ENCODE data around the gene HBG2.
"Not testable (repeated sequence)": the region's sequence is repeated elsewhere in the genome, so short reads cannot be mapped to it uniquely, and the experiment has no call there.

HBG2 gene

DNA sequence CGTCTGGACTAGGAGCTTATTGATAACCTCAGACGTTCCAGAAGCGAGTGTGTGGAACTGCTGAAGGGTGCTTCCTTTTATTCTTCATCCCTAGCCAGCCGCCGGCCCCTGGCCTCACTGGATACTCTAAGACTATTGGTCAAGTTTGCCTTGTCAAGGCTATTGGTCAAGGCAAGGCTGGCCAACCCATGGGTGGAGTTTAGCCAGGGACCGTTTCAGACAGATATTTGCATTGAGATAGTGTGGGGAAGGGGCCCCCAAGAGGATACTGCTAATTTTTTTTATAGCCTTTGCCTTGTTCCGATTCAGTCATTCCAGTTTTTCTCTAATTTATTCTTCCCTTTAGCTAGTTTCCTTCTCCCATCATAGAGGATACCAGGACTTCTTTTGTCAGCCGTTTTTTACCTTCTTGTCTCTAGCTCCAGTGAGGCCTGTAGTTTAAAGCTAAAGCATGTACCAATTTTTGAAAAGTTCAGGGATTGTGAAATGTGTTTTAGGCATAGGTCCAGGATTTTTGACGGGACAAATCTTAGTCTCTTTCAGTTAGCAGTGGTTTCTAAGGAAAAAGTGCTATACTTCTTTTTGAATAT, 4.7 kb downstream of the HBG2 start, which contains the start of gene HBG1:
HBG1 (minus strand) TSS at position 51 of the 590 bp plus-strand sequence. CDS start 53 bp downstream, outside the sequence.
- peaks cover 18% of the 10 kb centered on the region for H3K27me3 ChIP-seq (ENCODE audit: insufficient read depth, low read length)
- not testable (repeated sequence) for H3K79me2 ChIP-seq (ENCODE audit: control insufficient read depth, insufficient read depth, low read length, unreplicated experiment)

DNA sequence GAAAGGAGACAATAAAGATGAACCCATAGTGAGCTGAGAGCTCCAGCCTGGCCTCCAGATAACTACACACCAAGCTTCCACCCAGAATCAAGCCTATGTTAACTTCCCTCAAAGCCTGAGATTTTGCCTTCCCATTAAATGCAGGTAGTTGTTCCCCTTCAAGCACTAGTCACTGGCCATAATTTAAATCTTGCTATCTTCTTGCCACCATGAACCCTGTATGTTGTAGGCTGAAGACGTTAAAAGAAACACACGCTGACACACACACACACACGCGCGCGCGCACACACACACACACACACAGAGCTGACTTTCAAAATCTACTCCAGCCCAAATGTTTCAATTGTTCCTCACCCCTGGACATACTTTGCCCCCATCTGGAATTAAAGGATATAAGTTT, 6.1 kb downstream of the HBG2 start:
- not testable (repeated sequence) for H3K27ac ChIP-seq (ENCODE audit: low read depth, low read length); H3K4me1 ChIP-seq (ENCODE audit: control insufficient read depth, insufficient read depth, low read length, unreplicated experiment); H3K36me3 ChIP-seq (ENCODE audit: insufficient read depth, low read length); H3K79me2 ChIP-seq (ENCODE audit: control insufficient read depth, insufficient read depth, low read length, unreplicated experiment); H2AFZ ChIP-seq (ENCODE audit: low read length, unreplicated experiment); H3K4me3 ChIP-seq (ENCODE audit: low read depth, low read length)
- peaks cover 18% of the 10 kb centered on the region for H3K27me3 ChIP-seq (ENCODE audit: insufficient read depth, low read length)

More for the DNA sequence above, 4.7 kb downstream of the HBG2 start, which contains the start of gene HBG1:
- H3K27ac ChIP-seq (ENCODE audit: low read depth, low read length); H3K36me3 ChIP-seq (ENCODE audit: insufficient read depth, low read length); H3K4me1 ChIP-seq (ENCODE audit: control insufficient read depth, insufficient read depth, low read length, unreplicated experiment); H3K4me3 ChIP-seq (ENCODE audit: low read depth, low read length); H2AFZ ChIP-seq (ENCODE audit: low read length, unreplicated experiment): not testable (repeated sequence)

DNA sequence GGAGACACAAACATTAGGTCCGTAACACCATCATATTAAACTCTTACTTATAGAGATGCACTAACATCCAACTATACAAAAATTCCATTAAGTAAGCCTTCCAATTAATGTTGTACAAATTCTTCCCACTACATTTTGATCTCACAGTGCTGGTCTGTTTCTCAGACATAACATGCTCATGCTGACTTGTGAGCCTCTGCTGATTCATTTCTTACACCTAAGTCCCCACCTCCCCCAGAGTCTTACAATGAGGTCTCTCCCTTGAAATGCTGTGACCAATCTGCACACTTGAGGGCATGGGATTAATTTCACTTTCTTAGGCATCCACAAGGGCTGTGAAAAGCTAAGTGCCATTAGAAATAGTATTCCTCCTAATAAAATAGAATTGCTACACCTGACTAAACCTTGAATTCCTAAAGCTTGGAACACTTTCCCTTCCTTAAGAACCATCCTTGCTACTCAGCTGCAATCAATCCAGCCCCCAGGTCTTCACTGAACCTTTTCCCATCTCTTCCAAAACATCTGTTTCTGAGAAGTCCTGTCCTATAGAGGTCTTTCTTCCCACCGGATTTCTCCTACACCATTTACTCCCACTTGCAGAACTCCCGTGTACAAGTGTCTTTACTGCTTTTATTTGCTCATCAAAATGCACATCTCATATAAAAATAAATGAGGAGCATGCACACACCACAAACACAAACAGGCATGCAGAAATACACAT, 6.9 kb downstream of the HBG2 start:
- Histone ChIP-seq H3K4me3 (ENCODE audit: low read depth, low read length) (no peak overlapping the region), H3K27ac (ENCODE audit: low read depth, low read length) (no peak overlapping the region), H3K4me1 (ENCODE audit: control insufficient read depth, insufficient read depth, low read length, unreplicated experiment) (no peaks in the 10 kb centered on the region), H3K36me3 (ENCODE audit: insufficient read depth, low read length) (no peaks in the 10 kb centered on the region), H2AFZ (ENCODE audit: low read length, unreplicated experiment) (no peak overlapping the region), H3K79me2 (ENCODE audit: control insufficient read depth, insufficient read depth, low read length, unreplicated experiment) (no peaks in the 10 kb centered on the region), H3K27me3 (ENCODE audit: insufficient read depth, low read length) (peaks cover 14% of the 10 kb centered on the region)

DNA sequence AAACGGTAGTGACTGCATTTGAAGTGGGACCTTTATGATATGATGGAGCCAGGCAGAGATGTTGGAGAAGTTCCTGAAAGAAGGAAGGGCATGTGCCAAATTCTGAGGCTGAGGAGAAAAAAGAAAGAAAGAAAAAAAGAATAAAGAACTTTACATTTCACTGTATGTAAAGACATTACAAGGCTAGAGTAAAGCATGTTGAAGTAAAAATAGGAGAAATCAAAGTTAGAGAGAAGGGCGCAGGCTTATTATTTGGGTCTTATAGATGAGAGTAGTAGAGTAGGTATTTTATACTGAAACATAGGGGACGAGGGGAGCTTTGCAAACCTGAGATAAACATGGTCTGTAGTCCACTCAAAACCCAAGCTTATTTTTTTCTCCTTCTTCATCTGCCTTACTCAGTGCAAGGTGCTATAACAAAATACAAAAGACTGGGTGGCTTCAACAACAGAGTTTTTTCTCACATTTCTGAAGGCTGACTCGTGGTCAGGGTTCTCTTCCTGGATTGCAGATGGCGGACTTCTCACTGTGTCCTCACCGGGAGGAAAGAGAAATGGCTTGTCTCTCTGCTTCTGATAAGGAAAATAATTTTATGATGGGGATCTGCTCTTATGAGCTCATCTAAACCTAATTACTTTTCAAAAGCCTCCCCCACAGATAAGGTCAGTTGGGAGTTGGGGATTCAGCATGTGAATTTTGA, 7.7 kb downstream of the HBG2 start:
- H3K27ac ChIP-seq (ENCODE audit: low read depth, low read length): no peak overlapping the region
- H3K4me3 ChIP-seq (ENCODE audit: low read depth, low read length): no peak overlapping the region
- no peak overlapping the region for H2AFZ ChIP-seq (ENCODE audit: low read length, unreplicated experiment)
- H3K36me3 ChIP-seq (ENCODE audit: insufficient read depth, low read length): no peaks in the 10 kb centered on the region
- no peaks in the 10 kb centered on the region for H3K79me2 ChIP-seq (ENCODE audit: control insufficient read depth, insufficient read depth, low read length, unreplicated experiment)
- H3K27me3 ChIP-seq (ENCODE audit: insufficient read depth, low read length): peaks cover 10% of the 10 kb centered on the region
- no peaks in the 10 kb centered on the region for H3K4me1 ChIP-seq (ENCODE audit: control insufficient read depth, insufficient read depth, low read length, unreplicated experiment)

DNA sequence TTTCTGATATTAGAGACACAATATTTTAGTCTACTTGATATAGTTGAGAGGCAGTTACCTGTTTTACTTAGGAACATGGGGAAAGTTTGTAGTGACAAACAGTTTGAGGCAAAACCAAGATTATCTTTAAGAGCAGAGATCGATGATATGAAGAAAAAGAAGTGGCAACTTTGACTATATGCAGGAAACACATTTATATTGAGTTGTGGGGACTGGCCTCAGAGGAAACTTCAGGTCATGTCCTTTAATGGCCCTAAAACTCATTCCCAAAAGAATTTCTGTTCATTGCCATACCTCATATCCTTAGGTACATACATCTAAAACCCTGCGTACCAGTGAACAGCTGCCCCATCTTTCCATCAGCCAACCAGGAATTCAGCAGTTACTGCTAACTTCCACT, 9.4 kb downstream of the HBG2 start:
- no peaks in the 10 kb centered on the region for H3K79me2 ChIP-seq (ENCODE audit: control insufficient read depth, insufficient read depth, low read length, unreplicated experiment)
- no peaks in the 10 kb centered on the region for H3K4me1 ChIP-seq (ENCODE audit: control insufficient read depth, insufficient read depth, low read length, unreplicated experiment)
- no peak overlapping the region for H3K4me3 ChIP-seq (ENCODE audit: low read depth, low read length)
- no peaks in the 10 kb centered on the region for H3K36me3 ChIP-seq (ENCODE audit: insufficient read depth, low read length)
- no peak overlapping the region for H2AFZ ChIP-seq (ENCODE audit: low read length, unreplicated experiment)
- H3K27me3 ChIP-seq (ENCODE audit: insufficient read depth, low read length): 0 out of 2 replicates have a peak, but pooled peaks cover 3% of the 10 kb centered on the region
- H3K27ac ChIP-seq (ENCODE audit: low read depth, low read length): no peak overlapping the region

DNA sequence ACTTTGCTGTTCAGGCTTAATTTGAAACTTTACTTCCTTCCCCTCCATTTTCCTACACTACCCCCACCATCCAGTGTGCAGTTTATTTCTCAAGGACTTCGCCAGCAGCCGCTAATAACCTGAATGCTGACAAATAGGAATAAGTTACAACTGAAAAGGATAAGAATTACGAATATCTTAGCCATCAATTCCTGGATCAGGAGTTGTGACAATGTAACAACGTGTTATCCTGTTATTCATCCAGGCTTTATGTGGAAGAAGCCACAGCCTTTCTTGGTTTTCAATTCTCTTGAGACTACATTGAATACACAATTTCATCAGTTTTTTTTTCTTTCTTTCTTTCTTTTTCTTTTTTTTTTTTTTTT, 10.8 kb downstream of the HBG2 start:
- Histone ChIP-seq H3K36me3 (ENCODE audit: insufficient read depth, low read length) (no peaks in the 10 kb centered on the region), H2AFZ (ENCODE audit: low read length, unreplicated experiment) (no peak overlapping the region), H3K79me2 (ENCODE audit: control insufficient read depth, insufficient read depth, low read length, unreplicated experiment) (no peaks in the 10 kb centered on the region), H3K4me1 (ENCODE audit: control insufficient read depth, insufficient read depth, low read length, unreplicated experiment) (no peaks in the 10 kb centered on the region), H3K4me3 (ENCODE audit: low read depth, low read length) (no peak overlapping the region), H3K27ac (ENCODE audit: low read depth, low read length) (no peak overlapping the region), H3K27me3 (ENCODE audit: insufficient read depth, low read length) (0 out of 2 replicates have a peak, but pooled peaks cover 3% of the 10 kb centered on the region)

DNA sequence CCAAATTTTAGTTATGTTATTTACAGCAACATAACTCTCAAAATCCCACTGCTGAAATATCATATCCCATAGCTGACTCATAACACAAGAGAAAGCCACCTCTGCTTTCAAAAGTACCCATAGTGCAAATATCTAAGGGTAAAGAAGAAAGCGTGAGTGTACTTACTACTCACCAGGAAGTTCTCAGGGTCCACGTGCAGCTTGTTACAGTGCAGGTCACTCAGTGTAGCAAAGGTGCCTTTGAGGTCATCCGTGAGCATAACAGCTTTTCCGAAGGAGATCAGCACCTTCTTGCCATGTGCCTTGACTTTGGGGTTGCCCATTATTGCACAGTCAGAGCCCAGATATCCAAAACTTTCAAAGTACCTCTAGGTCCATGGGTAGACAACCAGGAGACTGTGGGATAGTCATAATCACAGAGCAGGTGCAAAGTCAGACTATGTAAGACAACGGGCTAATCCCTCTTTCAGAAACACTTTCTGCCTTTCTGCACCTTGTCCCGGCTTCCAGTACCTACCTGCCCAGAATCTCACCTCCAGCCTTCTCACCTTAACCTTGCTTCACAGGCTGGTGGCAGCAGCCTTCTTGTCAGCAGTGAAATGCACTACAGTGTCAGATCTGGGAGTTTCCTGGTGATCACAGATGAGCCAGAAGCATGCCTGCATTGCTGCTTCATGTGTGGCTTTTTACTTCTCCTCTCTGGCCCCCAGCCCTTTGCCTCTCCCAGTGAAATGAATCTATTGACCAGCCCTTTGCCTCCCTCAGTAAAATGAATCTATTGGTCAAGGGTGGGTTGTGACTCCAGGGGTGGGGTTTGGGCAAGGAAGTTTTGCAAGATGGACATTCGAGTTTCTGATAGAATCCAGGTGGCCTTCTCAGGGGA, 11.4 kb downstream of the HBG2 start:
- no peaks in the 10 kb centered on the region for H3K79me2 ChIP-seq (ENCODE audit: control insufficient read depth, insufficient read depth, low read length, unreplicated experiment)
- H3K27me3 ChIP-seq (ENCODE audit: insufficient read depth, low read length): 0 out of 2 replicates have a peak, but pooled peaks cover 3% of the 10 kb centered on the region
- no peaks in the 10 kb centered on the region for H3K36me3 ChIP-seq (ENCODE audit: insufficient read depth, low read length)
- no peak overlapping the region for H3K27ac ChIP-seq (ENCODE audit: low read depth, low read length)
- no peak overlapping the region for H2AFZ ChIP-seq (ENCODE audit: low read length, unreplicated experiment)
- H3K4me3 ChIP-seq (ENCODE audit: low read depth, low read length): no peak overlapping the region
- no peaks in the 10 kb centered on the region for H3K4me1 ChIP-seq (ENCODE audit: control insufficient read depth, insufficient read depth, low read length, unreplicated experiment)

DNA sequence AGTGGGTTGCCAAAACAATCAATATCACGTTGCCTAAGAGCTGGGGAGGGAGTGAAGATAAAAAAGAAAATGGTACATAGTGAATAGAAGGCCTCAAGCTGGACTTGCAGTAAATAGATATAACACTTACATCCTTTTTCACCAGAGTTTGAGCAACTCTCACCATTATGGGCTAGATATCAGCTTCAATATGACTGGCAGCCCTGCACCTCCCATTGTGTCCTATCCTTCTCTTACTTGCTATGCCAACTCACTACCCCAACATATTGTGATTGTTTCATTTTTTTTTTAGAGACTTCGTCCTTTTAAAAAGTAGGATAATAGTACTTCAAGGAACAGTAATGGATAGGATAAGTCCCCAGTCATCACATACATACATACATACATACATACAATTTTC, 12.4 kb downstream of the HBG2 start:
- Histone ChIP-seq H3K4me3 (ENCODE audit: low read depth, low read length) (no peak overlapping the region), H2AFZ (ENCODE audit: low read length, unreplicated experiment) (no peak overlapping the region), H3K4me1 (ENCODE audit: control insufficient read depth, insufficient read depth, low read length, unreplicated experiment) (no peaks in the 10 kb centered on the region), H3K36me3 (ENCODE audit: insufficient read depth, low read length) (no peaks in the 10 kb centered on the region), H3K79me2 (ENCODE audit: control insufficient read depth, insufficient read depth, low read length, unreplicated experiment) (no peaks in the 10 kb centered on the region), H3K27ac (ENCODE audit: low read depth, low read length) (no peak overlapping the region), H3K27me3 (ENCODE audit: insufficient read depth, low read length) (0 out of 2 replicates have a peak, but pooled peaks cover 3% of the 10 kb centered on the region)

DNA sequence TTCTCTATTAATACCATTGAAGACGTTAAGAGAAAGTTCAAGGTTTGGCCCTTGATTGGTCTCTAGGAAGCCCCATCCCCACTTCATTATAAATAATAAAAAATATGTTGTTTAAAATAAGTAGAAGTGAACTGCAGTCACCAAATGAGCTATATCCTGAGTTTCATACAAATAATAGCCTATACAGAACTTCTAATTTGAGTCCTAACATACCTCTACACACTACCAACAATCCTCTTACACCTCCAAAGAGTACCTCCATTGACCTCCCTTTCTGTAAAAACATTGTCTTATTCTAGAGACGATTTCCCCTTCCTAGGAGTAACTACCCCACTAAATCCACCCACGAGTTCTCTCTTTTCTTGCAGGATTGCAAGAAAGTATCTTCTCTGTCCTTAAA, 13.1 kb downstream of the HBG2 start:
- Histone ChIP-seq H2AFZ (ENCODE audit: low read length, unreplicated experiment) (no peak overlapping the region), H3K36me3 (ENCODE audit: insufficient read depth, low read length) (no peaks in the 10 kb centered on the region), H3K27me3 (ENCODE audit: insufficient read depth, low read length) (0 out of 2 replicates have a peak, but pooled peaks cover 3% of the 10 kb centered on the region), H3K27ac (ENCODE audit: low read depth, low read length) (no peak overlapping the region), H3K4me1 (ENCODE audit: control insufficient read depth, insufficient read depth, low read length, unreplicated experiment) (no peaks in the 10 kb centered on the region), H3K4me3 (ENCODE audit: low read depth, low read length) (no peak overlapping the region), H3K79me2 (ENCODE audit: control insufficient read depth, insufficient read depth, low read length, unreplicated experiment) (no peaks in the 10 kb centered on the region)

DNA sequence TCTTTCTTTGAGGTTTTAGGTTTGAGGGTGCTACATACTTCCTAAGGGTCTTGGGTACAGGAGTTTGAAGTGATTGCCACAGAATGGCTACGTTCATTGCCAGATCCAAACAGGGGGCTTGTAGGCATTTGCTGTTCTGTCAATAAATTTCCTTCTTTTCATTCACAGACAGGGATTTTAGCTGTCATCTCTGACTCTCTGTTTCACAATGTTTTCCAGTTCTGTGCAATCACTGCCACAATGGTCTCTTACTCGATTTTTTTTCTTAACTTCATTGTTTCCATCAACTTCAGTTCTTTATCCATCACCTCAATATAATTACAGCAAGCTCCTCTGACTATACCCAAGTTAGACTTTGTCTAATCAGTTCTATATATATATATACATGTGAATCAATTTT, 14.1 kb downstream of the HBG2 start:
- no peaks in the 10 kb centered on the region for H3K79me2 ChIP-seq (ENCODE audit: control insufficient read depth, insufficient read depth, low read length, unreplicated experiment)
- H2AFZ ChIP-seq (ENCODE audit: low read length, unreplicated experiment): no peak overlapping the region
- 0 out of 2 replicates have a peak, but pooled peaks cover 3% of the 10 kb centered on the region for H3K27me3 ChIP-seq (ENCODE audit: insufficient read depth, low read length)
- no peak overlapping the region for H3K27ac ChIP-seq (ENCODE audit: low read depth, low read length)
- no peaks in the 10 kb centered on the region for H3K4me1 ChIP-seq (ENCODE audit: control insufficient read depth, insufficient read depth, low read length, unreplicated experiment)
- no peak overlapping the region for H3K4me3 ChIP-seq (ENCODE audit: low read depth, low read length)
- H3K36me3 ChIP-seq (ENCODE audit: insufficient read depth, low read length): no peaks in the 10 kb centered on the region

All from ACC112 (cell line).